PFSK-1 (cell line): ENCODE results near the gene BIRC5.

Experiments
- POLR2AphosphoS5 ChIP-seq: IDR thresholded peaks from 2 replicates; pipeline ENCODE4 v1.6.1; 2012; ENCODE audit warnings: low read depth, mild to moderate bottlenecking, control low read depth, low read length, moderate library complexity
- TF ChIP-seq, protein P1 (sequence below), 2 experiments: IDR thresholded peaks; 2 replicates each; pipeline versions ENCODE4 v1.6.1 to v1.8.0; 2011 to 2012; ENCODE audit warnings: low read depth in 2 of 2, low read length in 2 of 2, control low read depth in 1 of 2, inconsistent platforms in 1 of 2, mild to moderate bottlenecking in 1 of 2, moderate library complexity in 1 of 2; ENCODE audit not compliant: insufficient read depth in 1 of 2

DNA sequence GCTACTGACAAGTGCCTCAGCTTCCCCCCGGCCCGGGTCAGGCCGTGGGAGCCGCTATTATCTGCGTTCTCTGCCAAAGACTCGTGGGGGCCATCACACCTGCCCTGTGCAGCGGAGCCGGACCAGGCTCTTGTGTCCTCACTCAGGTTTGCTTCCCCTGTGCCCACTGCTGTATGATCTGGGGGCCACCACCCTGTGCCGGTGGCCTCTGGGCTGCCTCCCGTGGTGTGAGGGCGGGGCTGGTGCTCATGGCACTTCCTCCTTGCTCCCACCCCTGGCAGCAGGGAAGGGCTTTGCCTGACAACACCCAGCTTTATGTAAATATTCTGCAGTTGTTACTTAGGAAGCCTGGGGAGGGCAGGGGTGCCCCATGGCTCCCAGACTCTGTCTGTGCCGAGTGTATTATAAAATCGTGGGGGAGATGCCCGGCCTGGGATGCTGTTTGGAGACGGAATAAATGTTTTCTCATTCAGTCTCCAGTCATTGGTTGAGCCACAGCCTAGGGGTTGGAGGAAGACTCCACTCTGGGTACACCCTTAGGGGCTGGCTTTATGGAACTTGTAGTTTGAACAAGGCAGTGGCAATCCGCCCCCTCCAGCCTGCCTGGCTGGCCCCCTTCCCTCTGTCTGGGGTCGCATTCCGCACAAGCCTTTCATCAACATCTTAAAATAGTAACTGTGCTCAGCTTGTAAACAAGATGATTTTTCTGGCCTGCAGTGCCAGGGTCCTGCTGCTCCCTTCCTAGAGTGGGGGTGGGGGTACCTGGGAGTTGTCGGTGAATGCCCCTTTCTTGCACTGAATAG lies 41.6 kb upstream of the BIRC5 start:
- peak; percentile 20; the same call in 1 of the 2 replicates for TF ChIP-seq POLR2AphosphoS5
- TF ChIP-seq, protein P1, sequence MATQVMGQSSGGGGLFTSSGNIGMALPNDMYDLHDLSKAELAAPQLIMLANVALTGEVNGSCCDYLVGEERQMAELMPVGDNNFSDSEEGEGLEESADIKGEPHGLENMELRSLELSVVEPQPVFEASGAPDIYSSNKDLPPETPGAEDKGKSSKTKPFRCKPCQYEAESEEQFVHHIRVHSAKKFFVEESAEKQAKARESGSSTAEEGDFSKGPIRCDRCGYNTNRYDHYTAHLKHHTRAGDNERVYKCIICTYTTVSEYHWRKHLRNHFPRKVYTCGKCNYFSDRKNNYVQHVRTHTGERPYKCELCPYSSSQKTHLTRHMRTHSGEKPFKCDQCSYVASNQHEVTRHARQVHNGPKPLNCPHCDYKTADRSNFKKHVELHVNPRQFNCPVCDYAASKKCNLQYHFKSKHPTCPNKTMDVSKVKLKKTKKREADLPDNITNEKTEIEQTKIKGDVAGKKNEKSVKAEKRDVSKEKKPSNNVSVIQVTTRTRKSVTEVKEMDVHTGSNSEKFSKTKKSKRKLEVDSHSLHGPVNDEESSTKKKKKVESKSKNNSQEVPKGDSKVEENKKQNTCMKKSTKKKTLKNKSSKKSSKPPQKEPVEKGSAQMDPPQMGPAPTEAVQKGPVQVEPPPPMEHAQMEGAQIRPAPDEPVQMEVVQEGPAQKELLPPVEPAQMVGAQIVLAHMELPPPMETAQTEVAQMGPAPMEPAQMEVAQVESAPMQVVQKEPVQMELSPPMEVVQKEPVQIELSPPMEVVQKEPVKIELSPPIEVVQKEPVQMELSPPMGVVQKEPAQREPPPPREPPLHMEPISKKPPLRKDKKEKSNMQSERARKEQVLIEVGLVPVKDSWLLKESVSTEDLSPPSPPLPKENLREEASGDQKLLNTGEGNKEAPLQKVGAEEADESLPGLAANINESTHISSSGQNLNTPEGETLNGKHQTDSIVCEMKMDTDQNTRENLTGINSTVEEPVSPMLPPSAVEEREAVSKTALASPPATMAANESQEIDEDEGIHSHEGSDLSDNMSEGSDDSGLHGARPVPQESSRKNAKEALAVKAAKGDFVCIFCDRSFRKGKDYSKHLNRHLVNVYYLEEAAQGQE (IDR thresholded peaks at IDR 0.05; ENCODE audit: insufficient read depth in 1 of 2, low read depth in 2 of 2, low read length in 2 of 2), result no peak
